ENCODE measurements around the gene FABP6.

- TF ChIP-seq, protein P1, sequence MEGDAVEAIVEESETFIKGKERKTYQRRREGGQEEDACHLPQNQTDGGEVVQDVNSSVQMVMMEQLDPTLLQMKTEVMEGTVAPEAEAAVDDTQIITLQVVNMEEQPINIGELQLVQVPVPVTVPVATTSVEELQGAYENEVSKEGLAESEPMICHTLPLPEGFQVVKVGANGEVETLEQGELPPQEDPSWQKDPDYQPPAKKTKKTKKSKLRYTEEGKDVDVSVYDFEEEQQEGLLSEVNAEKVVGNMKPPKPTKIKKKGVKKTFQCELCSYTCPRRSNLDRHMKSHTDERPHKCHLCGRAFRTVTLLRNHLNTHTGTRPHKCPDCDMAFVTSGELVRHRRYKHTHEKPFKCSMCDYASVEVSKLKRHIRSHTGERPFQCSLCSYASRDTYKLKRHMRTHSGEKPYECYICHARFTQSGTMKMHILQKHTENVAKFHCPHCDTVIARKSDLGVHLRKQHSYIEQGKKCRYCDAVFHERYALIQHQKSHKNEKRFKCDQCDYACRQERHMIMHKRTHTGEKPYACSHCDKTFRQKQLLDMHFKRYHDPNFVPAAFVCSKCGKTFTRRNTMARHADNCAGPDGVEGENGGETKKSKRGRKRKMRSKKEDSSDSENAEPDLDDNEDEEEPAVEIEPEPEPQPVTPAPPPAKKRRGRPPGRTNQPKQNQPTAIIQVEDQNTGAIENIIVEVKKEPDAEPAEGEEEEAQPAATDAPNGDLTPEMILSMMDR (IDR thresholded peaks at IDR 0.05) = no peak
- no peak for TF ChIP-seq EZH2phosphoT487 (IDR thresholded peaks at IDR 0.05)
- no peak for TF ChIP-seq EZH2 (IDR thresholded peaks at IDR 0.05)
Observed at GRCh38 chr5:160272264-160272663, 43.0 kb downstream of the FABP6 start.
